Activated effector memory CD4-positive, alpha-beta T cell treated with Interleukin-2 at 50 U/mL for 16 hours (primary cell): ENCODE data around the gene ABTB2.
"Not testable (repeated sequence)": the region's sequence is repeated elsewhere in the genome, so short reads cannot be mapped to it uniquely, and the experiment has no call there.

Experiments
- DNase-seq: peaks from one replicate; pipeline ENCODE4 v3.0.0-alpha.2; 2020

ABTB2 gene

GRCh38 chr11:34260072-34260575 is 97.7 kb downstream of the ABTB2 start:
- DNase-seq, result no peak

- DNase-seq, result no peak
These were observed 98.7 kb downstream of the ABTB2 start for GRCh38 chr11:34259087-34259486.

- DNase-seq, result no peak
These were observed 101.2 kb downstream of the ABTB2 start for GRCh38 chr11:34256626-34257025.

- no peak for DNase-seq
These were observed 101.7 kb downstream of the ABTB2 start for GRCh38 chr11:34256150-34256549.

- DNase-seq, result no peak
These were observed 102.7 kb downstream of the ABTB2 start for GRCh38 chr11:34255101-34255500.

GRCh38 chr11:34254011-34254410 is 103.8 kb downstream of the ABTB2 start:
- DNase-seq, result no peak

- DNase-seq, result no peak
These were observed 105.2 kb downstream of the ABTB2 start for GRCh38 chr11:34252651-34253050.

- DNase-seq, result no peak
These were observed 105.8 kb downstream of the ABTB2 start for GRCh38 chr11:34252015-34252414.

- no peak for DNase-seq
These were observed 106.2 kb downstream of the ABTB2 start for GRCh38 chr11:34251589-34251980.

GRCh38 chr11:34250732-34251588 is 106.8 kb downstream of the ABTB2 start:
- DNase-seq, result peak; percentile 54

- no peak for DNase-seq
These were observed 107.6 kb downstream of the ABTB2 start for GRCh38 chr11:34250211-34250610.

GRCh38 chr11:34249439-34249838 is 108.4 kb downstream of the ABTB2 start:
- DNase-seq, result no peak

GRCh38 chr11:34246511-34246910 is 111.3 kb downstream of the ABTB2 start:
- not testable (repeated sequence) for DNase-seq

GRCh38 chr11:34245041-34245440 is 112.8 kb downstream of the ABTB2 start:
- no peak for DNase-seq

GRCh38 chr11:34243600-34244464 is 114.0 kb downstream of the ABTB2 start:
- DNase-seq, result no peak

- DNase-seq, result no peak
These were observed 115.7 kb downstream of the ABTB2 start for GRCh38 chr11:34242037-34242625.

- no peak for DNase-seq
These were observed 117.7 kb downstream of the ABTB2 start for GRCh38 chr11:34240150-34240494.

- DNase-seq, result no peak
These were observed 118.2 kb downstream of the ABTB2 start for GRCh38 chr11:34239465-34240149.

GRCh38 chr11:34238966-34239365 is 118.8 kb downstream of the ABTB2 start:
- no peak for DNase-seq

GRCh38 chr11:34238533-34238932 is 119.3 kb downstream of the ABTB2 start:
- no peak for DNase-seq

- no peak for DNase-seq
These were observed 121.2 kb downstream of the ABTB2 start for GRCh38 chr11:34236572-34236971.

GRCh38 chr11:34235591-34236071 is 122.2 kb downstream of the ABTB2 start:
- no peak for DNase-seq

- no peak for DNase-seq
These were observed 122.6 kb downstream of the ABTB2 start for GRCh38 chr11:34235189-34235588.
